Measurements from ENCODE around the gene SOX13.

DNA sequence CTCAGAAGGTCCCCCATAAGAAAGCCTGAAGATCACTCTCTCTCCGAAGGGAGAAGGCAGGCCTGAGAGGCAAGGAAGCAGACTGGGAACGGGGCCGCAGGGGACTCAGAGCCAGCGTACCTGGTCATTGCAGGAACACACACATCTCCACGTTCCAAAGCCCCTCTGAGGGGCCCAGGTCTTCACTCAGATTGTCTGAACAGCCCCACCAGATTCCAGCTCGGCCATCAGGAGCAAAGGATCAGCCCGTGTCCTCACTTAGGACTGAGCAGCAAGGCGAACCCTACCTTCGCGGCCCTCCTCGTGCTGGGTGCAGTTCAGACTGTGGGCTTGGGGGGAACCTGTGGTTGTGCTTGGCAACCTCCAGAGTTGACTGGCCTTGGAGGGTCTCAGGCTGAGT is 43.9 kb upstream of the SOX13 start:
- TF ChIP-seq CTCF (IDR thresholded peaks at IDR 0.05) = no peak
- TF ChIP-seq POLR2A (IDR thresholded peaks at IDR 0.05) = no peak

All from heart left ventricle (tissue), 13 donors.